PC-9 (cell line): ENCODE data around the gene IVD.

Experiments used
- CTCF ChIP-seq: fragments of 200-600 bp; sonication (generic); conservative IDR thresholded peaks from 2 replicates; pipeline ENCODE4 v1.6.1; 2017; ENCODE audit warnings: mixed run types, antibody characterized with exemption, mild to moderate bottlenecking, moderate library complexity
- EZH2 ChIP-seq: fragments of 200-600 bp; sonication (generic); IDR thresholded peaks from 2 replicates; pipeline ENCODE4 v1.8.0; 2017; ENCODE audit warnings: antibody characterized with exemption, low read depth

- no peak for TF ChIP-seq CTCF
- no peak for TF ChIP-seq EZH2
These were observed 43.7 kb downstream of the IVD start for GRCh38 chr15:40449275-40449674.
